NCI-H510A treated with DMSO at 0.1 percent for 48 hours (cell line): Measurements from ENCODE around the gene XPR1.
"Not testable (repeated sequence)": the region's sequence is repeated elsewhere in the genome, so short reads cannot be mapped to it uniquely, and the experiment has no call there.

Source experiments
- DNase-seq: peaks from one replicate; lab custom pipeline; 2025; lab: John Stamatoyannopoulos, UW

The XPR1 gene

DNA sequence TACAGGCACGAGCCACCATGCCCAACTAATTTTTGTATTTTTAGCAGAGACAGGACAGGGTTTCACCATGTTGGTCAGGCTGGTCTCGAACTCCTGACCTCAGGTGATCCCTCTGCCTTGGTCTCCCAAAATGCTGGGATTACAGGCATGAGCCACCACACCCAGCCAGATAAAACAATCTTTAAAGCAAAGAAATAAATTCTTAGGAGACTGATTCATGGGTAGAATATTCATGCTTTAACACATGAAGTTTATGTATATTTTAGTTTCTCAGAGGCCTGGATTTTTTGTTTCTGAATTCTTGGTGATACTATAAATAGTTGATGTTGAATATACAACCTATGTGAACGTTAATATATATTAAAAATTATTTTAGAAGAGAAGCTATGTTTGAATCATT is 153.5 kb downstream of the XPR1 start:
- DNase-seq, result no peak

DNA sequence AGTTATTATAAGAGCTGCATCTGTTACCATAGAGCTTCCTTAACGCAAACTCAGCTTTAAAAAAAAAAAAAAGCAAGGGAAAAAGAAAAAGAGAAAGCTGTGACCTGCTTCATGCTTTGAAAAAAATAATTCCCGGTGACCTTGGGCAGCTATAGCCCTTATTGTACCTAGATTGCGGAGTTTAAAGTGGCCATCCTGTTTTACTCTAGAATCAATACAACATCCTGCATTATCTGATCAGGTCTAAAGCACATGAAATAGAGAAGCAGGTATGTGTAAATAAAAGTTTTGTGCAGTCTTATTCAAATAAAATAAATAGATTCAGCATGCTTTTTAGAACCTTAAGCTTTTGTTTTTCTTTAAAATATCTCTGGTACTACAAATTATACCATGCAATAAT is 154.1 kb downstream of the XPR1 start:
- DNase-seq, result no peak

DNA sequence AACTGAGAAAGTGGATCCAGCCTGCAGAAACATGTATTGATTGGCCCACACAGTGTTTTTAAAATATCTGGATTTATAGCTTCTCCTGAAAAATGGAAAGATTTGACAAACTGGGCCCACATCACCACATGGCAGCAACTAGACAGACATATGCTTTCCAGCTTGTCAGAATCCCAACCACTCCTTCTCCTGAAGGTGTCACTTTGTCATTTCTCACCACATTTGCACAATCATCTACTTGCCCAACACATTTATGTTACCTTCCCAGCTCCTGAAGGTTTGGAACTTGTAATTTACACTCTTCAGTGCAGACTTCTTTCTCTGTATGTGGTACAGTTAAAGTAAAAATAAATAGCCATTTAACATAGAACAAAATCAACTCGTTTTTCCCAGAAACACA is 154.8 kb downstream of the XPR1 start:
- no peak for DNase-seq

DNA sequence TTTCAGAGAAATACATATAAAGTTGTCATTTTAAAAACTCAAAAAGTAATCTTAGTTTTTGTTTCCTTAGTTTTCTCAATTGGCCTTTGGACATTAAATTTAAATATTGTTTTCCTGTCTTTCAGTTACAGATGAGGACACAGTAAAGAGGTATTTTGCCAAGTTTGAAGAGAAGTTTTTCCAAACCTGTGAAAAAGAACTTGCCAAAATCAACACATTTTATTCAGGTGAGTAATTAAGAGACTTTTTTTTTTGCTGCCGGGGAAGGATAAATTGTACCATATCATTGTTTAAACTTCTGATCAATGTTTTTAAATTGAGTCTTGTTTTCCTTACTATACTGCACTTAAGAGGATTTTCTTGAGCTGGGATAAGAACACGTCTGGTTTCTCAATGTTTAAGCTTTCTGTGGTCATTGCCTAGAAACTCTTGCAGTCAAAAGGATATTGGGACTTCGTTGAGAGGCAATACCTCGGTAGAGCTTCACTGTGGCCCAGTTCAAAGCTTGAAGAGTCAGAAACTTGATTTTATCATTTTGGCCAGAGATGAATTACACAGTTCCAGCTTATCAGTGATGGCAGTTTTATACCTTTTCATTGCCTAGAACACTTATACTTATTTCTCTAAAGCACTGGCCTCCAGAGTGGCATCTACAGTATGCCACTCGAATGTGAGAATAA is 155.9 kb downstream of the XPR1 start:
- DNase-seq, result no peak

DNA sequence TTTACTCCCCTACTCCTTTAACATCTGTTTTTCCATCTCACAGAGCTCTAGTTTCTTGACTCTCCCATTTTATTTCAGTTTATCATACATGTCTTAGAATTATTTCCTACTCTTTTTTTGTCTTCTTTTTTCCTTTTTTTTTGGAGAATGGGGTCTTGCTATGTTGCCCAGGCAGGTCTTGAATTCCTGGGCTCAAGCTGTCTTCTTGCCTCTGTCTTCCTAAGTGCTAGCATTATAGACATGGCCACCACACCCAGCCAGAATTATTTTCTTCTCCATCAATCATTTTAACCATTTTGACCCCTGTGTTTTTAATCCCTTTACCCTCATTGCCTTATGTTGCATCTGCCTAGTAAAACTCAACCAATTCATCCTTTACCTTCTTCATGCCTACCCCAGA is 157.6 kb downstream of the XPR1 start:
- DNase-seq, result no peak

DNA sequence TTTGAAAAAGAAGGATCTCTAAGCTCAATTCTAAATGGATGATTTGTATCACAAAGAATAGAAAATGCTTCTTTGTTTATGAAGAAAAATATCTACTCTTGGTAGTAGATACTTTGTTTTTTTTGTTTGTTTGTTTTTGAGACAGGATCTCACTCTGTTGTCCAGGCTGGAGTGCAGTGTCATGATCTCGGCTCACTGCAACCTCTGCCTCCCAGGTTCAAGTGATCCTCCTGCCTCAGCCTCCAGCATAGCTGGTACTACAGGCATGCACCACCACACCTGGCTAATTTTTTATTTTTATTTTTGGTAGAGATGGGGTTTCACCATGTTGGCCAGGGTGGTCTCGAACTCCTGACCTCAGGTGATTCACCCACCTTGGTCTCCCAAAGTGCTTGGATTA is 159.3 kb downstream of the XPR1 start:
- not testable (repeated sequence) for DNase-seq

DNA sequence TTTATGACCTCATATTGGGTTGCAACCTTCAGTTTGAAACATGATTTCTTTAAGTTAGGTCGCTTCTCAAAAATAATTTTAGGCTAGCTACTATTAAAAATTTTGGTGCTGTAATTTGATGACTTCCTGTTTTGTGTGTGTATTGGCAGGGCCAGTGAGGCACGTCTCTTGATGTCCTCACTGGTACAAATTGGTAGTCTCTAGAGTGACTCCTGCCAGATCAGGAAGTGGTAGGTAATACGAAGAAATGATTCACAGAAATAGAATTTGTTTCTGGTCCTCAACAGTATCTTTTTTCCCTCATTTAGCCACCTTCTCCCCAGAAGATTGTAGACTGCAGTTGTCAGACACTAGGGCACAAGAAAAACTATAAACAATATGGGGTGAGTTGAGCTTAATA is 160.0 kb downstream of the XPR1 start:
- DNase-seq, result no peak

DNA sequence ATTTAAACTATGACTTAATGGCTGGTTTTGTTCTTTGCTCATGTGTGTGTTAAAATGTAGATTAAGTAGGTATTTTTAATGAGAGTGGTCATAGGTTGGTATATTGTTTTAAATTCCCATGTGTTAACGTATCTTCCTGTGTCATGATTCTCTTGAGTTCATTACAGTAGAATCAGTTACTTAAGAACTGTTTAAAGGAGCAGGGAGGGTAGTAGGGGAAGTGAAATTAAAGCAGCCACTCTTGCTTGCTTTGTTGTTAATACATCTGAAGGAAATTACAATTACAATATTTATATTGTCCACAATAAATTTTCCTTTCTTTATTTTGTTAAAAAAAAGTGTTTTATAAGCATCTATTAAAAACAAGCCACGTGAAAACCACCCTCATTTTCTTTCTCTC is 161.6 kb downstream of the XPR1 start:
- no peak for DNase-seq

DNA sequence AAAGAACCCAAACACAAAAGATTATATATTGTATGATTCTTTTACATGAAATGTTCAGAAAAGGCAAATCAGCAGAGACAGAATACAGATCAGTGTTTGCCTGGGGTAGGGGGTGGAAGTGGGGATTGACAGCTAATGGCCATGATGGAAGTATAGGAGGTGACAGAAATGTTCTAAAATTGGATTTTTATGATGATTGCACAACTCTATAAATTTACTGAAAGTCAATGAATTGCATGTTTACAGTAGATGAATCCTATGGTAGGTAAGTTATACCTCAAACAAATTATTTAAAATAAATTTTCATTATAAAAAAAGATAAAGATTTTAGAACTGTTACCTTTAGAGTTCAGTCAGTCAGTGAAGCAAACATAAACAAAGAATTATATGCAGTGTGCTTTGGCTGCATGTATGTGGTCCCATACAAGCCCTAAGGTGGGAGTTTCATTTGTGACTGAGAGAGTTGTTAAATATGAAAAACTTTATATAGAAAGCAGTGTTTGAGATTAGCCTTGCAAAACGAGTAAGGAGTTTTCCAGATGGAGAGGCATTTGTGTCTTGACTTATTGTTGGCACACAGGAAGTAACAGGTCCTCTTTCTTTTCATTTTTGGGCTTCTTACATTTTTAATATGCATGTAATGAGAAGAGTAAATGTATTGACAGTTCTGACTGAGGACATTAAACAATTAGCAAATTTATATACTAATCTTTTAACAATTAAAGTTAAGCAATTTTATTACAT is 165.2 kb downstream of the XPR1 start:
- DNase-seq, result no peak

DNA sequence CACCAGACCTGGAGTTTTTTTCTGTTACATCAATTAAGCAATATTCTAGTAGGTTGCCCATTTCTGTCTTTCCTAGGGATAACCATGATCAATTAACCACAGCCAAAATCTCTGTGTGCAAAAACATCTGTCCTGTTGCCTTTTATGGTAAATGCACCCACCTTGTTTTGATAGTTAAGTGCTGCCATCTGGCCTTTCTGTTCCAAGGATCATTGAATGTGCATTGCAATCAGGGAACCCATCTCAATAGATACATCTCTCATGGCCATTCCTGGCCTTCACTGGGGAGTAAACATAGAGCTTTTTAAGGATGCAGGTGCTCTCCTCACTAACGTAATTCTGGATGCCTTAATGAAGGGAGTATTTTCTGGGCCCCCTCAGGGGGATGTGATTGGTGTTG is 169.1 kb downstream of the XPR1 start:
- peak; percentile 28 for DNase-seq

DNA sequence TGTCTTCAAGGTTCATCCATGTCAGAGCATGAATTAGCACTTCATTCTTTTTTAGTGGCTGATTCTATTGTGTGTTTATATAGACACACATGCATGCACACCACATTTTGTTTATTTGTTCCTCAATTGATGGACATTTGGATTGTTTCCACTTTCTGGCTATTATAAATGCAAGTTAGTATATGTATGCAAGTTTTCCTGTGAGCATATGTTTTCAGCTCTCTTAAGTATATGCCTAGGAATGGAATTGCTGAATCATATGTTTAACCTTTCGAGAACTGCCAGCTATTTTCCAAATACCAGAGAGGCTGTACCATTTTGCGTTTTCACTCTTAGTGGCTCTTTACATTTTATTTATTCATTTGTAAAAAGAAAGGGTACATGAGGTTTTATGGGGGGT is 171.0 kb downstream of the XPR1 start:
- no peak for DNase-seq

DNA sequence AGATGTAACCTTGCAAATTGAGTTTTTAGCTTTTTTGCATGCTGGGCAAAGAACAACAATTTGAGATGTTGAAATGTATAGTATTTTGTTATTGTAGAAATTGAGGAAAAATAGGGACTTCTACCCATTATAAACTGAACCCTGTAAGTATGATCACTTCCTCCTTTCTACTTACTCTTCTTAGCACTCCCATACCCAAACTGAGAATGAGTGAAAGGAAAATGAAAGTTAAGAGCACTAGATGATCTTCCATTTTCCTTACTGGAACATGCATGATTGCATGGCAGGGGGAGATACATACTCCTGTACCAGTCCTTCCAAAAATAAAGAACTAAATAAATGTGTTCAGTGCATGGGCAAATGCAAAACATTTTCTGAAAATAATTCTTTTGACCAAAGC is 173.5 kb downstream of the XPR1 start:
- DNase-seq, result no peak

DNA sequence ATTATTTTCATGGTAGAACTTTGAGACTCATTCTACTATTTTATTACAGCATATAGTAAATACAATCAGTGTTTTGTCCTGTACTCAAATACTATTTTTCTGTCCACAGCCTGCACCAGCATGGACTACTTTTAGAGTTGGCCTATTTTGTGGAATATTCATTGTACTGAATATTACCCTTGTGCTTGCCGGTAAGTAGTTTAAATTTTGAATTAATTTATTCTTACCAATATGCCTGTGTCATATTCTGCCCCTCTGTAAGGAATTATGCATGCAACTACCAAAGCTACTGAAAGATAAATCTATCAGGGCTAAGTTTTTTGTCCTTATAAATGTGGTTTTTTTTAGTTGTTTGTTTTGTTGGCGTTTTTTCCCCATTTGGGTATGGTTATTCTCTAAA is 179.5 kb downstream of the XPR1 start:
- no peak for DNase-seq

DNA sequence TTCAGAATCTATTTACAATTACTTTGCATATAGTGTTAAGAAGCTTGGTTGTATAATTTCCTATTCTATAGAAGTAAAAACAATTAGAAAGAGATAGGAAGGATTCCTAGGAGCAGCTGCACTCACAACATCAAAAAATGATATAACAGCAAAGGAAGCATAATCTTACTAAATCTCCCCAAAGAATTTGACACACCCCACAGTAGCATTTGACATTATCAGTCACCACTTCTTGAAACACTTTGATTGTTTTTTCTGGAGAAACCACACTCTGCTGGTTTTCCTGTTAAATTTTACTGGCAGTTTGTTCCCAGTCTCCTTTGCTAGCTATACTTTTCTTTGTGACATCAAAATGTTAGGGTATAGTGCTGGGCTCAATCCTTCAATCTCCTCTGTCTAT is 180.1 kb downstream of the XPR1 start:
- no peak for DNase-seq

DNA sequence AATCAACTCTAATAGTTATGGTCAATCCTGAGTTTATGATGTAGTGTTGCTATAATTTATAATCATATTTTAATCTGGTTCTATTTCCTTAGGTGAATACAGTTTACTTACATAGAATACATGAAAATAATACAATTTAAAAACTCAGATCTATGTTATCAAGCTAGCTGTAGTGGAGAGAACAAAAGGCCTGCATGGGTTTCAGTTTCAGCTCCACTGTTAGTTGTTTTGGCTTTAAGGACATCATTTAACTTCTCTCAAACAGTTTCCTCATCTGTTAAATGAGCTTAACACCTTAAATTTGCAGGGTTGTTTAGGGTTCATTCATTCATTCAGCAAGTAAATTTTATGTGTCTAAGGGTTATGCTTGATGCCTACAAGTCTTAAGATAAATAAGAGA is 182.4 kb downstream of the XPR1 start:
- no peak for DNase-seq

DNA sequence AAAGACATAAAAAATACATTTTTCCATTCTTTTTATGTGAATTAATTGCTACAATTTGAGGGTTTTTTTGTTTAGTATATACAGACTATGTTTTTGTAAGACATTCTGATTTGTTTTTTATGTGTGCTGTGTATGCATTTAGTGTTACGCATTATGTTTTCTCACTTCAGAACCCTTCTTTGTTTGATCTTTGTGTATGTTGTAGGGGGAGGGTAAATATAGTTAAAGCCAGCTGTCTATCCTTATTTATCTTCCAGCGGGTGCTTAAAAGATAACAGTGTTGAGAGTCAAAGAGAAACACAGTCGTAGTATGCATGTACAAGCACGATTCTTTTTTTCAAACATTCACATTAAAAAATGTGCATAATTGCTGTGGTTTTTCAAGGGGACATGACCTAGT is 183.4 kb downstream of the XPR1 start:
- DNase-seq, result peak; percentile 72

DNA sequence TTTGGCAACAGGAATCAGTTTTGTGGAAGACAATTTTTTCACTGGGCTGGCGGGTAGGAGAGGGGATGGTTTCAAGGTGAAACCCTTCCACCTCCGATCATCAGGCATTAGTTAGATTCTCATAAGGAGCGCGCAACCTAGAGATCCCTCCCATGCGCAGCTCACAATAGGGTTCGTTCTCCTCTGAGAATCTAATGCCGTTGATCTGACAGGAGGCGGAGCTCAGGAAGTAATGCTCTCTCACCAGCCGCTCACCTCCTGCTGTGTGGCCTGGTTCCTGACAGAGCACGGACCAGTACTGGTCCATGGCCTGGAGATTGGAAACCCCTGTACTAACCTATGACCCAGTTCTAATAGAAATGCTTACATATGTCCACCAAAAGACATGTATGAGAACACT is 184.3 kb downstream of the XPR1 start:
- peak; percentile 32 for DNase-seq

DNA sequence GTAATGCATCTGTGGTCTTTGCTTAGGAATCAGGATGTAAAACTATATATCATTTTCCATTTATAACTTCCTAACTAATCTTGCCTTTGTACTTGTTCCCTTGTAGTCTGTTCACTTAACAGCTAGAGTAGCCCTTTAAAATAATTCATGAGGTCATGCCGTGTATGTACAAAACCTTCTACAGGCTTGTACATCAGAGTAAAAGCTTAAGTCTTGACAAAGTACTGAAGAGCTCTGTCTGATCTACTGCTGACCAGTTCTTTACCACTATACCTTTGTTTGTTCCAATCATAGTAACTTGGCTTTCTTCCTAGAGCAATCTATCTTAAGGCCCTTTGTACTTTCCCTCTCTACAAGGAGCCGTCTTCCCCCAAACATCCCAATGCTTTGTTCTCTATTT is 190.1 kb downstream of the XPR1 start:
- no peak for DNase-seq

DNA sequence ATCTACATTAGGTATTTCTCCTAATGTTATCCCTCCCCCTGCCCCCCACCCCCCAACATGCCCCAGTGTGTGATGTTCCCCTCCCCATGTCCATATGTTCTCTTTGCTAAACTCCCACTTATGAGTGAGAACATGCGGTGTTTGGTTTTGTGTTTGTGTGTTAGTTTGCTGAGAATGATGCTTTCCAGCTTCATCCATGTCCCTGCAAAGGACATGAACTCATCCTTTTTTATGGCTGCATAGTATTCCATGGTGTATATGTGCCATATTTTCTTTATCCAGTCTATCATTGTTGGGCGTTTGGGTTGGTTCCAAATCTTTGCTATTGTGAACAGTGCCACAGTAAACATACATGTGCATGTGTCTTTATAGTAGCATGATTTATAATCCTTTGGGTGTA is 199.7 kb downstream of the XPR1 start:
- not testable (repeated sequence) for DNase-seq

DNA sequence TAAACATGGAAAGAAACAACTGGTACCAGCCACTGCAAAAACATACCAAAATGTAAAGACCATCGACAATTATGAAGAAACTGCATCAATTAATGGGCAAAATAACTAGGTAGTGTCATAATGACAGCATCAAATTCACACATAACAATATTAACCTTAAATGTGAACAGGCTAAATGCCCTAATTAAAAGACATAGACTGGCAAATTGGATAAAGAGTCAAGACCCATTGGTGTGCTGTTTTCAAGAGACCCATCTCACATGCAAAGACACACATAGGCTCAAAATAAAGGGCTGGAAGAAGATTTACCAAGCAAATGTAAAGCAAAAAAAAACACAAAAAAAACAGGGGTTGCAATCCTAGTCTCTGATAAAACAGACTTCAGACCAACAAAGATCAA is 201.4 kb downstream of the XPR1 start:
- not testable (repeated sequence) for DNase-seq

DNA sequence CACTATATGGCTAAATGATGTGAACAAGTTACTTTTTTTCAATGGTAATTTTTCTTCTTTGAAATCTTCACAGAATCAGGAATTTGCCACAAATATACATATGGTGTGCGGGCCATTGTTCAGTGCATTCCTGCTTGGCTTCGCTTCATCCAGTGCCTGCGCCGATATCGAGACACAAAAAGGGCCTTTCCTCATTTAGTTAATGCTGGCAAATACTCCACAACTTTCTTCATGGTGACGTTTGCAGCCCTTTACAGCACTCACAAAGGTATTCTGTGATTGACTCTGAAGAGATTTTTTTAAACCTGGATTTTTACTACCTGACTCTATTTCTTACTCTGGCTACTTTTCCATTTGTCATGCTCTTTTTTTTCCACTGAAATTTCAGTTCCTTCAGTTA is 204.6 kb downstream of the XPR1 start:
- no peak for DNase-seq

DNA sequence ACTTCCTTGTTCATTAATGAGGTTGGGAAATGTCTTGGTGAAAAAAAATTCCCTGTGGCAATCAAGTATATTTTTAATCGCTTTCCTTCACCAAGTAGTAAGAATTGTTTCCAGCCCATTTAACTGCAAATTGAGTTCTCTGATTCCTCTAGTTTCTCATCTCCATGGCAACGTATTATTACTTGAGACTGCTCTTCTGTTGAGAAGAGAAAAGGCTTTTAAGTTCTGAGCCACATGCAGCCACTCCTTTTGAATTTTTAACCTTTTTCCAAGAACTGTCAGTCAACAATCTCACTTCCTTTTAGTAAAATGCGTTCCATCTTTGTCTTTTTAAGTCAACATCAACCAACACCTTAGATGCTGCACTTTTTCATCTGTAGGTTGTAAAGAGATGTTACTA is 205.2 kb downstream of the XPR1 start:
- DNase-seq, result no peak

DNA sequence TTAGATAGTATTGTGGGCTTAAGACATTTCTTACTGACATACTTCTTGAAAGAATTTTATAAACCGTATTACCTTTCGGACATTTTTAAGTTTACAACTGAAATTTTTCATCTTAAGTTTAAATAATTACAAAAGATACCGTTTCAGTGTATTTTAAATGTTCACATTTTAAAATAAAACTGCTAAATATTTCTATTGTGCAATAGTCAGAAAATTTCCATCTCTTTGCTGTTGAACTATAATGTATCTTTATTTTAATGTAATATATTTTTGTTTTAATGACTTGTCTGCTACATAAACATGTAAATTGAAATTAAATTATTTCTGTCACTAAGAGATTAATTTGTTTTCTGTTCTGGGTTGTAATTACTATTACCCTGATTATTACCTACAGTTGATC is 206.7 kb downstream of the XPR1 start:
- DNase-seq, result no peak

DNA sequence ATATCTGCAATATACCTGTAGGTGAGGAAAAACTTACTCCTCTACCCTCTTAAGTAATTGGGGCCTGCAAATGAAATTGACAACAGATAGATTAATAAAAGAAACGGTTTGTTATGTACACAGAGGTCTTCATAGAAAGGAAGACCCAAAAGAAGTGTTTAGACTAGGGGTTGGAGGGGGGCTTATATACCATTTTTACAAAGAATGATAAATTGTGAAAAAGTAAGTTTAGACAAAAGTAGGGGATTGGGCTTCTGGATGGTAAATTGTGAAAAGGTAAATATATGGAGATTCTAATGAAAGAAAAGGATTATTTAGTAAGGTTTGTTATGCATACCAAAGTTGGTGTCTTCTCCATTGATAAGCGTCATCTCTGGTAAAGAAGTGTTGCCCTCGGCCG is 207.7 kb downstream of the XPR1 start:
- no peak for DNase-seq
